Type B pancreatic cell (in vitro differentiated cells): Measurements from ENCODE around the gene PDE2A. TPM values are rescaled to one million over a fixed set of nuclear protein-coding genes. Genes with fewer than 3 reads are reported as not detected.

Source experiments
- DNase-seq: peaks from one replicate; pipeline ENCODE4 v3.0.0; 2021; ENCODE audit warnings: mixed read lengths; ENCODE audit not compliant: unreplicated experiment; ENCODE audit errors: extremely low spot score
- H3K27ac Mint-ChIP-seq: 2 replicates; pipeline ENCODE4 v1.8.0; 2021; ENCODE audit warnings: mild to moderate bottlenecking, mixed read lengths
- H3K27me3 Mint-ChIP-seq: 2 replicates; pipeline ENCODE4 v1.8.0; 2021; ENCODE audit warnings: mixed read lengths
- H3K36me3 Mint-ChIP-seq: 2 replicates; pipeline ENCODE4 v1.8.0; 2021; ENCODE audit warnings: mixed read lengths
- H3K4me1 Mint-ChIP-seq: one replicate; pipeline ENCODE4 v1.8.0; 2021; ENCODE audit warnings: mixed read lengths; ENCODE audit not compliant: unreplicated experiment
- H3K4me3 Mint-ChIP-seq: 2 replicates; pipeline ENCODE4 v1.8.0; 2021; ENCODE audit warnings: mild to moderate bottlenecking, mixed read lengths
- H3K9me3 Mint-ChIP-seq: 2 replicates; pipeline ENCODE4 v1.8.0; 2021; ENCODE audit warnings: mixed read lengths
- microRNA-seq: library from miRNA; unstranded; fragments of <30 nt; microRNA quantifications from one replicate; pipeline ENCODE4, GENCODE V29; 2020
- total RNA-seq: library from RNA; stranded (reverse); gene quantifications from 2 replicates; pipeline ENCODE4 v1.2.1, GENCODE V29; 2021; ENCODE audit warnings: low replicate concordance
- TF ChIP-seq, protein P1 (sequence below): fragments of 200-600 bp; sonication (generic); conservative IDR thresholded peaks from 2 replicates; pipeline ENCODE4 v1.5.0; 2021; ENCODE audit warnings: antibody characterized with exemption, mild to moderate bottlenecking

PDE2A gene
- total RNA-seq, 1 donor from 2014 or later = 2.8 TPM

DNA sequence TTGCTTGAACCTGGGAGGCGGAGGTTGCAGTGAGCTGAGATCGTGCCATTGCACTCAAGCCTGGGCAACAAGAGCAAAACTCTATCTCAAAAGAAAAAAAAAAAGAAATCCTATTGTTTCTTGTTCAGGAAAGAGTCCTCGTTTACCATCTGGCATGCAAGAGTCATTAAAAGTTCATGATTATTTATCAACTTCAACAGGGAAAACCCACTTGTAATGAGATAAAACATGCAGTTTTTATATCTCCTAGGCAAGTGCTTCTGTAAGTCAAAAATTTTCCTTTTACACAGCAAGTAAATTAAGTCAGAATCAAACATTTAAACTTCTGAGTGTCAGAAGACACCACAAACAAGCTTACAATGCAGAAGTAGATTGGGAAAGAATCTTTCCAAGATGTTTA is 145.2 kb downstream of the PDE2A start:
- DNase-seq = no peak
- Mint-ChIP-seq H3K27me3 (peaks cover 10% of the 10 kb centered on the region), H3K4me3 (no peak overlapping the region), H3K4me1 (no peaks in the 10 kb centered on the region), H3K27ac (no peak overlapping the region), H3K9me3 (no peaks in the 10 kb centered on the region), H3K36me3 (no peaks in the 10 kb centered on the region)
- TF ChIP-seq, protein P1, sequence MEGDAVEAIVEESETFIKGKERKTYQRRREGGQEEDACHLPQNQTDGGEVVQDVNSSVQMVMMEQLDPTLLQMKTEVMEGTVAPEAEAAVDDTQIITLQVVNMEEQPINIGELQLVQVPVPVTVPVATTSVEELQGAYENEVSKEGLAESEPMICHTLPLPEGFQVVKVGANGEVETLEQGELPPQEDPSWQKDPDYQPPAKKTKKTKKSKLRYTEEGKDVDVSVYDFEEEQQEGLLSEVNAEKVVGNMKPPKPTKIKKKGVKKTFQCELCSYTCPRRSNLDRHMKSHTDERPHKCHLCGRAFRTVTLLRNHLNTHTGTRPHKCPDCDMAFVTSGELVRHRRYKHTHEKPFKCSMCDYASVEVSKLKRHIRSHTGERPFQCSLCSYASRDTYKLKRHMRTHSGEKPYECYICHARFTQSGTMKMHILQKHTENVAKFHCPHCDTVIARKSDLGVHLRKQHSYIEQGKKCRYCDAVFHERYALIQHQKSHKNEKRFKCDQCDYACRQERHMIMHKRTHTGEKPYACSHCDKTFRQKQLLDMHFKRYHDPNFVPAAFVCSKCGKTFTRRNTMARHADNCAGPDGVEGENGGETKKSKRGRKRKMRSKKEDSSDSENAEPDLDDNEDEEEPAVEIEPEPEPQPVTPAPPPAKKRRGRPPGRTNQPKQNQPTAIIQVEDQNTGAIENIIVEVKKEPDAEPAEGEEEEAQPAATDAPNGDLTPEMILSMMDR = no peak

DNA sequence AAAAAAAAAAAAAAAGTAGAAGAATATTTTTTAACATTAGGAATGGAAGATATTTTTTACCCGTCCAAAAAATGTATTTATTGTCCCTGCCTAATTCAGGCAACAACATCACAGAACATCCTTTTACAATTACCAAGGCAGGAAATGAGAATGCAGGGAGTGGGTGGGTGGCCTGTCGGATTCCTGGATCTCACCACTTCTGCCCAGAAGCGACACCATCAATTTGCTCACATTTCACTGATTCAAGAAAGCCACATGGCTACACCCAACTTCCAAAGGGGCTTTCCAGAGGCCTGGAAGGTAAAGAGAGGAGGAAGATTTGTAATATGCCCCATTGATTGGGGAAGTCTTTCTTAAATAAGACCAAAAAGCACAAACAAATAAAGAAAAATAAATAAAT is 146.1 kb downstream of the PDE2A start:
- no peak for DNase-seq
- Mint-ChIP-seq H3K4me1 (no peaks in the 10 kb centered on the region), H3K27ac (no peak overlapping the region), H3K9me3 (no peaks in the 10 kb centered on the region), H3K36me3 (no peaks in the 10 kb centered on the region), H3K27me3 (peaks cover 13% of the 10 kb centered on the region), H3K4me3 (no peak overlapping the region)
- TF ChIP-seq, protein P1 = no peak

Small RNA genes within 50 kb of the gene (microRNA-seq; reads per million reads assigned to microRNA genes)
- 749 reads per million, percentile 81 among the genes with 10 or more reads in this experiment for gene MIR139

Other genes starting within 250 kb of the PDE2A start
- 17.1 and 19.8 TPM in 2 replicates for gene CLPB, start 239.9 kb downstream of the PDE2A start, total RNA-seq
- gene ARAP1, start 78.0 kb upstream of the PDE2A start, total RNA-seq = 80.5 and 149 TPM in 2 replicates
- 170 and 313 TPM in 2 replicates for gene STARD10, start 119.6 kb upstream of the PDE2A start, total RNA-seq
- gene ATG16L2, start 140.0 kb upstream of the PDE2A start, total RNA-seq = 26.3 and 29.5 TPM in 2 replicates